ENCODE measurements around the gene ADIRF. TPM values are rescaled to one million over a fixed set of nuclear protein-coding genes. Genes with fewer than 3 reads are reported as not detected.

The ADIRF gene
- total and polyA plus RNA-seq, 9 of the 15 experiments (the other 6 are each of a cell fraction or from before 2014, with no cell fraction given) = 0.08 TPM; not detected in 8

DNA sequence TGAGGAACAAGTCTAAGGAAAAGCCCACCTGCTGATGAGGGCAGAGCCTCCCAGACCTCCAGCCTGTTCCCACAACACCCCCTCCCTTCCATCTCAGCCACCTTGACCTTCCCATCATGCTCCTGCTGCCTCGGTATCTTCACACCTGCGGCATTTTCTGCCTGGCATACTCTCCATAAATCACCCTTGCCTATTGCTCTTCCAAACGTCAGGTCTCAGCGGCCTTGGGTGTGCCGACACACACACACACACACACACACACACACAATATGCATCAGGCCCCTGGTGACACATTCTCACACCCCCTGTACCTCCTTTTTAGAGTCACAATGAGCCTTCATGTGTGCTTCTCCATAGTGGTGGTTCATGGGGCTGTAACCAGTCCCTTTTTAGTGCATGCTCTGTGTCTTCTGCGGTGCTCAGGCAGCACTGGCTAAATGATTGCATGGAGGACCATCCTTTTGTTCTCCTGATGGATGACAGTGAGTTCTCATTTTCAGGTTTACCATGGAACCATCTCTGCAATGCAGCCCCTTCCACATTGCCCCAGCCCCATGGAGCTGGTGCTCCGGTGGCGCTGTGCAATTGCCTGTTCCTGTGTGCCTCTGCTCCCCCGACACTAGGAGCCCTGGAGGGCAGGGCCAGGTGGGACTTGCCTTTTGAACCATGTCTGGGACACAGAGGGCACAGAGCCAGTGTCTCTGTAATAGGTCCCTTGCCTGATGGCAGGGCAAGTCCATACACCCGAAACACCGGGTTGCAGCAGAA lies 4.5 kb downstream of the ADIRF start:
- Histone ChIP-seq H4K20me1 (replicated peaks; ENCODE audit: control insufficient read depth, insufficient read depth, low read length) (no peaks in the 10 kb centered on the region), H2AFZ (ENCODE audit: low read depth, low read length) (no peak overlapping the region), H3K4me1 (replicated peaks in 1 of 2; ENCODE audit: control insufficient read depth in 2 of 2, insufficient read depth in 2 of 2, low read length in 2 of 2) (peaks cover 0 to 8% of the 10 kb centered on the region in 2 experiments; a peak in 2 of 5 replicates), H3K4me3 (no peak overlapping the region), H3K27ac (ENCODE audit: extremely low read depth, low read depth, low read length) (no peak overlapping the region), H3K27me3 (ENCODE audit: control insufficient read depth in 2 of 2, insufficient read depth in 2 of 2, low read length in 2 of 2) (no peaks in the 10 kb centered on the region), H3K36me3 (ENCODE audit: control insufficient read depth, insufficient read depth, low read length) (no peaks in the 10 kb centered on the region), H3K4me2 (ENCODE audit: insufficient read depth, low read length) (no peak overlapping the region), H3K9me3 (replicated peaks; ENCODE audit: control insufficient read depth, insufficient read depth, low read depth, low read length) (no peaks in the 10 kb centered on the region), H3K9ac (ENCODE audit: insufficient read depth in 1 of 2, low read depth in 2 of 2, low read length in 2 of 2) (no peak overlapping the region), H3K79me2 (ENCODE audit: control insufficient read depth, insufficient read depth, low read length) (no peaks in the 10 kb centered on the region), H3K9me1 (ENCODE audit: control insufficient read depth, insufficient read depth, low read length) (no peaks in the 10 kb centered on the region)
- in situ Hi-C loops (cut with MboI) (no loop called here), intact Hi-C loops (cut with micrococcal nuclease) (no loop called here)
- 34% methylated on average over 7 of the region's 11 CpGs for WGBS (ENCODE audit: insufficient coverage, low coverage, missing lambda C conversion rate)
- ATAC-seq (no peak), FAIRE-seq (no peak), DNase-seq (ENCODE audit: extremely low read depth in 1 of 4, low spot score in 3 of 4) (no peak)
- BruUV-seq (replicated peaks) = no TSS peak
- ChIA-PET POLR2A (no interaction called here), CTCF (ENCODE audit: low intra/inter-chr PET ratio) (no interaction called here)
- TF ChIP-seq, protein P1, sequence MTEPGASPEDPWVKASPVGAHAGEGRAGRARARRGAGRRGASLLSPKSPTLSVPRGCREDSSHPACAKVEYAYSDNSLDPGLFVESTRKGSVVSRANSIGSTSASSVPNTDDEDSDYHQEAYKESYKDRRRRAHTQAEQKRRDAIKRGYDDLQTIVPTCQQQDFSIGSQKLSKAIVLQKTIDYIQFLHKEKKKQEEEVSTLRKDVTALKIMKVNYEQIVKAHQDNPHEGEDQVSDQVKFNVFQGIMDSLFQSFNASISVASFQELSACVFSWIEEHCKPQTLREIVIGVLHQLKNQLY (CRISPR knock-in tag; conservative IDR thresholded peaks at IDR 0.05) = no peak
- TF ChIP-seq SLC30A9 (CRISPR knock-in tag; IDR thresholded peaks at IDR 0.05) = no peak
- TF ChIP-seq TEAD1 (CRISPR knock-in tag; IDR thresholded peaks at IDR 0.05) = no peak
- TF ChIP-seq SRSF3 (IDR thresholded peaks at IDR 0.05; ENCODE audit: insufficient read depth, low read length) = no peak
- TF ChIP-seq ZNF79 (CRISPR knock-in tag; IDR thresholded peaks at IDR 0.05; ENCODE audit: low read depth) = no peak
- no peak for TF ChIP-seq ELF4 (CRISPR knock-in tag; IDR thresholded peaks at IDR 0.05)
- TF ChIP-seq TCF7L2 (IDR thresholded peaks at IDR 0.05; ENCODE audit: low read depth, low read length) = no peak
- no peak for TF ChIP-seq ZFPM2 (CRISPR knock-in tag; IDR thresholded peaks at IDR 0.05)
- TF ChIP-seq, protein P2, sequence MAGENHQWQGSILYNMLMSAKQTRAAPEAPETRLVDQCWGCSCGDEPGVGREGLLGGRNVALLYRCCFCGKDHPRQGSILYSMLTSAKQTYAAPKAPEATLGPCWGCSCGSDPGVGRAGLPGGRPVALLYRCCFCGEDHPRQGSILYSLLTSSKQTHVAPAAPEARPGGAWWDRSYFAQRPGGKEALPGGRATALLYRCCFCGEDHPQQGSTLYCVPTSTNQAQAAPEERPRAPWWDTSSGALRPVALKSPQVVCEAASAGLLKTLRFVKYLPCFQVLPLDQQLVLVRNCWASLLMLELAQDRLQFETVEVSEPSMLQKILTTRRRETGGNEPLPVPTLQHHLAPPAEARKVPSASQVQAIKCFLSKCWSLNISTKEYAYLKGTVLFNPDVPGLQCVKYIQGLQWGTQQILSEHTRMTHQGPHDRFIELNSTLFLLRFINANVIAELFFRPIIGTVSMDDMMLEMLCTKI (IDR thresholded peaks at IDR 0.05; ENCODE audit: partially characterized antibody) = no peak
- no peak for TF ChIP-seq CSDE1 (IDR thresholded peaks at IDR 0.05)
- no peak for TF ChIP-seq FOXJ2 (tag; IDR thresholded peaks at IDR 0.05)
- no peak for TF ChIP-seq FOXA3 (CRISPR knock-in tag; conservative IDR thresholded peaks at IDR 0.05 in 1 of 2, IDR thresholded peaks at IDR 0.05 in 1 of 2)
- TF ChIP-seq, protein P3, sequence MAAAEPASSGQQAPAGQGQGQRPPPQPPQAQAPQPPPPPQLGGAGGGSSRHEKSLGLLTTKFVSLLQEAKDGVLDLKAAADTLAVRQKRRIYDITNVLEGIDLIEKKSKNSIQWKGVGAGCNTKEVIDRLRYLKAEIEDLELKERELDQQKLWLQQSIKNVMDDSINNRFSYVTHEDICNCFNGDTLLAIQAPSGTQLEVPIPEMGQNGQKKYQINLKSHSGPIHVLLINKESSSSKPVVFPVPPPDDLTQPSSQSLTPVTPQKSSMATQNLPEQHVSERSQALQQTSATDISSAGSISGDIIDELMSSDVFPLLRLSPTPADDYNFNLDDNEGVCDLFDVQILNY (CRISPR knock-in tag; IDR thresholded peaks at IDR 0.05) = no peak
- TF ChIP-seq, protein P4, sequence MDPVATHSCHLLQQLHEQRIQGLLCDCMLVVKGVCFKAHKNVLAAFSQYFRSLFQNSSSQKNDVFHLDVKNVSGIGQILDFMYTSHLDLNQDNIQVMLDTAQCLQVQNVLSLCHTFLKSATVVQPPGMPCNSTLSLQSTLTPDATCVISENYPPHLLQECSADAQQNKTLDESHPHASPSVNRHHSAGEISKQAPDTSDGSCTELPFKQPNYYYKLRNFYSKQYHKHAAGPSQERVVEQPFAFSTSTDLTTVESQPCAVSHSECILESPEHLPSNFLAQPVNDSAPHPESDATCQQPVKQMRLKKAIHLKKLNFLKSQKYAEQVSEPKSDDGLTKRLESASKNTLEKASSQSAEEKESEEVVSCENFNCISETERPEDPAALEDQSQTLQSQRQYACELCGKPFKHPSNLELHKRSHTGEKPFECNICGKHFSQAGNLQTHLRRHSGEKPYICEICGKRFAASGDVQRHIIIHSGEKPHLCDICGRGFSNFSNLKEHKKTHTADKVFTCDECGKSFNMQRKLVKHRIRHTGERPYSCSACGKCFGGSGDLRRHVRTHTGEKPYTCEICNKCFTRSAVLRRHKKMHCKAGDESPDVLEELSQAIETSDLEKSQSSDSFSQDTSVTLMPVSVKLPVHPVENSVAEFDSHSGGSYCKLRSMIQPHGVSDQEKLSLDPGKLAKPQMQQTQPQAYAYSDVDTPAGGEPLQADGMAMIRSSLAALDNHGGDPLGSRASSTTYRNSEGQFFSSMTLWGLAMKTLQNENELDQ (CRISPR knock-in tag; IDR thresholded peaks at IDR 0.05; ENCODE audit: borderline replicate concordance) = no peak
- no peak for TF ChIP-seq NR1H2 (CRISPR knock-in tag; IDR thresholded peaks at IDR 0.05)

All from K562 (cell line).